SK-MEL-5 (cell line): ENCODE results near the gene ANAPC10. TPM values are rescaled to one million over a fixed set of nuclear protein-coding genes. Genes with fewer than 3 reads are reported as not detected.

Source experiments
- DNase-seq: peaks from one replicate; pipeline ENCODE4 v3.0.0-alpha.2; 2016; ENCODE audit warnings: low read depth, low spot score
- in situ Hi-C: cut with HindIII; loops from 2 replicates; pipeline ENCODE4 v1.10.0; 2016; ENCODE audit warnings: low sequenced_read_pairs, high pct_unique_total_duplicates, low pct_unique_long_range_greater_than_20kb
- total RNA-seq: library from RNA; depleted of rRNA; stranded (reverse); fragments of >200 nt; shearing (Covaris generic); gene quantifications from 2 replicates; pipeline ENCODE4 v1.2.3, GENCODE V29; 2014

Gene ANAPC10
- total RNA-seq, 1 experiment from 2014 or later = 18.9 TPM

DNA sequence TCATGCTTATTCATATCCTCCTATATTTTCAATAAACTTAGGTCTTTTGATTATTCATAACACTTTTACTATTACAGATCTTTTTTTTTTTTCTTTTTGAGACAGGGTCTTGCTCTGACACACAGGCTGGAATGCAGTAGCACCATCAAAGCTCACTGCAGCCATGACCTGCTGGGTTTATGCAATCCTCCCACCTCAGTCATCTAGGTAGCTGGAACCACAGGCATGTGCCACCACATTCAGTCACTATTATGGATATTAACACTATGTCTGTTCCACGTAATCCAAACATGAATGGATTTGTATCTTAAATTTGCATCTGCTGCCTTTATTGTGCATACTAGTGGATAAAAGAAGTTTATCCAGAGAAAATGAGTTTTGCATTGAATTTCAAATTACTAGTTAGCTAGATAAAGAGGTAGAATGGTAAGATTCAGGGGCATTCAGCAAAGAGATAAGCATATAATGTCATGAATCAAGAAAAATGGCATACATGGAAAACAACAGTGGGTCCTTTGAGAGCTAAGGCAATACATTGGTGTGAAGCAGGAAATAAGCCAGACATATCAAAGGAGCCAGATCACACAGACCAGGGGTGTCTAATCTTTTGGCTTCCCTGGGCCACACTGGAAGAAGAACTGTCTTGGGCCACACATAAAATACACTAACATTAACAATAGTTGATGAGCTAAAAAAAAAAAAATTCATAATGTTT, 13.9 kb downstream of the ANAPC10 start:
- in situ Hi-C loops = no loop called here
- no peak for DNase-seq

DNA sequence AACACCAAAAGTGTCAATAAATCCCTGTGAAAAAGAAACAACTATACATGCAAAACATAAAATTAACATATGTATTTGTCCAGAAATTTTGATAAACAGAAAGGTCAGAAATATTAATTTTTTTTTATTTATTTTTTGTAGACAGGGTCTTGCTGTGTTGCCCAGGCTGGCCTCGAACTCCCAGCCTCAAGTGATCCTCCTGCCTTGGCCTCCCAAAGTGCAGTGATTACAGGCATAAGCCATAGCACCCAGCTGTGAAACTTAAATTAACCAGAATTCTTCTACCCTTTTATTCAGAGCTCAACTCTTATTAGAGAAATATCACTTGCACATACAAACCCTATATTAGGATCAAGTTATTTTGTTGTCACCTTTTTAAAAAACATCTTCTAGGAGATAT, 16.2 kb downstream of the ANAPC10 start:
- DNase-seq = no peak
- in situ Hi-C loops = no loop called here

DNA sequence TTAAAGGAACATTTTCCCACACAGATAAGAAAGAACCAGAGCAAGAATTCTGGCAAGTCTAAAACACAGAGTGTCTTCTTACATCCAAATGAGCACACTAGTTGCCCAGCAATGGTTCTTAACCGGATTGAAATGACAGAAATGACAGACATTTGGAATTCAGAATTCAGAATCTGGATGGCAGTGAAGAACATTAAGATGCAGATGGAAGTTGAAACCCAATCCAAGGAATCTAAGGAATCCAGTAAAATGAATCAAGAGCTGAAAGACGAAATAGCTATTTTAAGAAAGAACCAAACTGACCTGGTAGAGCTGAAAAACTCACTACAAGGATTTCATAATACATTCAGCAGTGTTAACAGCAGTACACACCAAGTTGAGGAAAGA, 21.5 kb downstream of the ANAPC10 start:
- DNase-seq = no peak
- in situ Hi-C loops = no loop called here

DNA sequence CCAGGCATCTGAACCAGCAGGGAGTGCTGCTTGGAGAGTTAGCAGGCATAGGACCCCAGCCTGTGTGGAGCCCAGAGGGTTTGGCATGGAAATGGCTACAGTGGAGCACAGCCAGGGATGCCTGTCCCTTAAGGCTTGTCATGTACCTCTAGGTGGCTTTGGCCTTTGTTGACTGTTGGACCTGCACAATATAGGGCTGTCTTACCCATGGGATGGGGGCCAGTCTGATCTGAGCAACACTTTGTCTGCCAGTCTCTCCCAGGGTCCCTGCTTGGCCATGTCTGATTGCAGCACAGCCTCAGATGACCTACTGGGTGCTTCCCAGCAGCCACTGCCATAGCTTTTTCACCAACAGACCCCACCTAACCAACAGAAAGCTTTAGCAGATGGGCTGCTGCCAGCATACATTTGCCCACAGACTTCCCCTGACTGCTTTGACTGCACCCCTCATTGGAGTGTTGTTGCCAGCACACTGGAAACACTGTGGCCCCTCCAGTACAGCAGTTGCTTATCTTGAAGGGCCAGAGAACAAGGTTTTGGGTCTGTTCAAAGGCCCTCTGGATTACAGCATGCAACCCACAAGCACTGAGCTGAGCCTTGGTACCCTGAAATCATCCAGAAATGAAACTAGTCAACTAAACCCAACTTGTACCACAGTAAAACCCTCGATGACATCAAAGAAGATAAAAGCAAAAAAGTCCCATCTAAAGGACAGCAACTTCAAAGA, 22.1 kb downstream of the ANAPC10 start:
- no peak for DNase-seq
- in situ Hi-C loops = no loop called here

DNA sequence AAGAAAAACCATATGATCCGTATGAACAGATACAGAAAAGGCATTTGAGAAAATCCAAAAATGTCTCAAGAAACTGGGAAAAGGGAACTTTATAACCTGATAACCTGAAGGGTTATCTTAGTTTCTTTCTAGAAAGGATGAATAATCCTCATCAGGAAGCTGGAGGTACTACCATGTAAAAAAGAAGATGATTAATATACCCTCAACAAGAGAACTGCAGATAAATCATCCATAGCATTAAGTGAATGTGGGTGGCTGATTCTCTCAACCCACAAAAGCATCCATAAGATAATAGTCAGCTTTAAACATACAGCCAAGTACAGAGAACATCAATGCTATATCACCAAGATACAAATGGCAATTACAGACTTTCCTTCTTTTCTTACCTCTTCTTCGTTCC, 26.4 kb downstream of the ANAPC10 start:
- in situ Hi-C loops = no loop called here
- DNase-seq = no peak

DNA sequence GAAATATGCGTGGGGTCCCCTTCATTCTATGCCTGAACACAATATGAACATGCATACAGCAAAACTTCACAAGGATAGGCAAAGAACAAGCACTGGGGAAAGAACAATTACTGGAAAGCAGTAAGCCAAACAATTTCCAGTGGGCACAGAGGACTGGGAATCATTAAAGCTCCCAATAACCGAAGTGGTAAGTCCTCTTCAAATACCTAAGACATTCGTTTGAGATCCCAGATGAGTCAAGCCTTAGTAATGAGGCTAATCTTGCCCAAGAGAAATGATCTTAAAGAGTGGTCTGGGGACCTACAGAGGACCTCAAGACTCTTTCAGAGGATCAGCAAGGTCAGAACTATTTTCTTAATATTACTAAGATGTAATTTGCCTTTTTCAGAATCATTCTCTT, 28.6 kb downstream of the ANAPC10 start:
- in situ Hi-C loops = no loop called here
- DNase-seq = no peak

DNA sequence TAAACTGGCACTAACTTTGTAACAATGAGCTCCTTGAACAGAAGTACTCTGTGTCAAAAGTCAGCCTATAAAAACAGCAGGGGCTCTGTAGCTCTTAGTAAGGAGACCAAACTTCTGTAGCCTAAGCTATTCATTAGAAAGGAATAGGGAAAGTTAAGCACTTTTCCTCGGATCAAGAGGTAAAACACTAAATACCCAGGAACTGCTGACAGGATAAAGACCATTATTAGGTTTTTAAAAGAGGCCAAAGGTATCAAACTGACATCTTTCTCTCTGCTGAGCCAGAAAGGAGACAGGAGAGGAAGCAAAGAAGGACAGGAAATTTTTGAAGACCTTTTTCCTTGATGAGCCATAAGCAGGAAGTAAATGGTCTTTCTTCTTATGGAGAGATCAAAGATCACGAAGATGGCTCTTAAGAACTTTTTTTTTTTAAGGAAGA, 31.9 kb downstream of the ANAPC10 start:
- DNase-seq = peak; percentile 72
- in situ Hi-C loops = no loop called here

DNA sequence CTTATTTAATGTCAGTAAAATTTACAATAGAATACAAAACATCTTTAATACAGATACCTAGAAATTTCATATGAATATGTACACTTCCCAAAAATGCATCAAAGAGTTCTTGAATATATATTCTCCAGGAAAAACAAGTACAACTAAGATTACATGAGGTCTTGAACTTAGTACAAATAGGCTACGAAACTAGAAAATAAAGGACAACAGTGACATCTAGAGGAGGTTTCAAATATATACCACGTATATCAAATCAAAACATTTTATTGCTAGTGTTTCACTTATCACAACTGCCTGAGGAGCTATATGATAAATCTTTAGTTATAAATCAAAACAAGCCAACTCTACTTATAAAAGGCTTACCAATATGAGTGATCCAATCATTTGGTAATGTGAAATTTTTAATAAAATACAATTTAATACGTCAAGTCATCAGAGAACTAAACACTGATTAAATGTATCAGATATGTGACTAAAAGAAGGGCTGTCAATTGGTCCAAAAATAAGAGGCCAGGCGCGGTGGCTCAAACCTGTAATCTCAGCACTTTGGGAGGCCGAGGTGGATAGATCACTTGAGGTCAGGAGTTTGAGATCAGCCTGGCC, 36.6 kb downstream of the ANAPC10 start:
- DNase-seq = peak; percentile 61
- in situ Hi-C loops = no loop called here

DNA sequence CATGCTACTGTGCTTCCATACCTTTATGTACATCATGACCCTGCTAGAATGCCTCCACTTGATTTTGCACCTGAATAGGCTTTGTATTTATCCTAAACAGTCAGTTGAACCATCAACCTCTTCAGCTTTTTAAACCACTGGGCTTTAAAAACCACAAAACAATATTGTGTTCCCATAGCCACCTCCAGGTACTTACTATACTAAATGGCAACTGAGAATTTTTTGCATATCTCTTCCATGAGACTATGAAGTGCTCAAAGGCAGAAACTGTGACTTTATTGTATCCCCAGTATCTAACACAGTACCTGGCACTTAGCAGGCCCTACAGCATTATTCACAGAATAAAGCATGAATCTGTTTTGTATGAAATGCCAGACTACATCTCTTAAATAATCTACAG, 39.7 kb downstream of the ANAPC10 start:
- no peak for DNase-seq
- in situ Hi-C loops = no loop called here

DNA sequence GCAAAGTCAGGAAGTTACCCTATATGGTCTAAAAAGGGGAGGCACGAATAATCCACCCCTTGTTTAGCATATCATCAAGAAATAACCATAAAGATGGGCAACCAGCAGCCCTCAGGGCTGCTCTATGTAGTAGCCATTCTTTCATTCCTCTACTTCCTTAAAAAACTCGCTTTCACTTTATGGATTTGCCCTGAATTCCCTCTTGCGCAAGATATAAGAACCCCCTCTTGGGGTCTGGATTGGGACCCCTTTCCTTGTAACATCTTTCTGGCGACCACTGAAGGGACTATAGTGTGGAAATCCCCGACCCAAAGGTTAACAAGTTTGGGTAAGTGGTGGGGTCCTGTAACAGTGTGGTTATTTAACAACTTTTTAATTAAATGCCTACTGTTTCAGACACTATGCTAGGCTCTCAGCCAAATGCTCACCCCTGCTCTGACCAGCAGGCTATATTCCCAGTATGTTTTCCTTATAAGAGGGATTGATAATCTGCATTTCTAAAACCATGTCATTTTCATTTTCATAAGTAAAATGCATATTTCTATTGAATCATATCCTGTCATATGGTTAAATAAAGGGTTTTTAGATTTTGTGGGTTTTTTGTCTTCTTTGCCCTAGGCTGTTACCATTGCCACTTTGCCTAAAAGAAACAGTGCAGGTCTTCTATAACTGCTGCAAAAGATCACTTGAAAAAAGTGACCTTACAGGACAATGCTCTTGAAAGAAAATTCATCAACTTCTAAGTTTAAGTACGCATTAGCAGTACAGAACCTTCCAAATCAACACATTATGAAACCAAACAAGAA, 41.5 kb downstream of the ANAPC10 start:
- DNase-seq = peak; percentile 4
- in situ Hi-C loops = no loop called here

DNA sequence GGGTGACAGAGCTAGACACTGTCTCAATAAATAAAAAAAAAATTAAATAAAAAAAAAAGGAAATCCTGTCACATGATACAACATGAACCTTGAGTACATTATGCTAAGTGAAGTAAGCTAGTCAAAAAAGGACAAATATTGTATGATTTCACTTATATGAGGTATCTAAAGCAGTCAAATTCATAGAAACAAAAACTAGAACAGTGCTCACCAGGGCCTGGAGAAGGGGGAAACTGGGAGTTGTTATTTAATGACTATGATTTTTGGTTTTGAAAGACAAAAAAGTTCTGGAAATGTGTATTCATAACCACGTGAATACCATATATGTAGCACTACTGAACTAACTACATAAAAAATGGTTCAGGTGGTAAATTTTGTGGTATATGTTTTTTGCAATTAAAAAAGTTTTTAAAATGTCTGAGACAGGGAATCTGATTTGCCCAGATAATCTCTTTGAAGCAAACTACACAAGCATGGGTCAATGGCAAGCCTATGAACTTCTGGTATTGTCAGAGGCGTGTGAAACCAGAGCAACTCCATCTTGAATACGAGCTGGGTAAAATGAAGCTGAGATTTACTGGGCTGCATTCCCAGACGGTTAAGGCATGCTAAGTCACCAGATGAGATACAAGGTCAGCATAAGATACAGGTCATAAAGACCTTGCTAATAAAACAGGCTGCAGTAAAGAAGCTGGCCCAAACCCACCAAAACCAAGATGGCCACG, 42.3 kb downstream of the ANAPC10 start:
- in situ Hi-C loops = no loop called here
- no peak for DNase-seq

DNA sequence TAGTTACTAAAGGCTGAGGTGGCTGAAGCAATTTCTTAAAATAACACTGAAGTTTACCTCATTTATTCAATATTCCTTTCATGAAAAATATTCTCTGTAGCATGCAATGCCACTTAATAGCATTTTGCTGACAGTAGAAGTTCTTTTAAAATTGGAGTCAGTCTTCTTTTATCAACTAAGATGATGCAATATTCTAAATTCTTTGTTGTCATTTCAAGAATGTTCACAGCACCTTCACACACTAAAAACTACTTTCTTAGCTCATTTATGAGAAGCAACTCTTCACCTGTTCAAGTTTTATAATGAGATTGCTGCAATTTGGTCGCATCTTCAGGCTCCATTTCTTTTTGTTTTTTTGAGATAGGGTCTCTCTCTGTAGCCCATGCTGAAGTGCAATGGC, 48.8 kb downstream of the ANAPC10 start:
- DNase-seq = no peak
- in situ Hi-C loops = no loop called here

DNA sequence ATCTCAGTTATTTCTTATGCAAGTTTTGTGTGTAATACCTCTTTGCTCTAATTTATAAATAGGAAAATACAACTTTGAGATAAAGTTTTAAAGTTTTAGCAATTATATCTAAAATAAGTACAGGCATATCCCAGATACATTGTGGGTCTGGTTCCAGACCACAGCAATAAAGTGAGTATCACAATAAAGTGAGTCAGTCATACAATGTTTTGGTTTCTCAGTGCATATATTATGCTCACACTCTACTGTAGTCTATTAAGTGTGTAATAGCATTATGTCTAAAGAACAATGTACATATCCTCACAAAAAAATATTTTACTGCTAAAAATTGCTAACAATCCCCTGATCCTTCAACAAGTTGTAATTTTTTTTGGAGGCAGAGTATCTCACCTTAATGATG, 49.2 kb downstream of the ANAPC10 start:
- no peak for DNase-seq
- in situ Hi-C loops = no loop called here

DNA sequence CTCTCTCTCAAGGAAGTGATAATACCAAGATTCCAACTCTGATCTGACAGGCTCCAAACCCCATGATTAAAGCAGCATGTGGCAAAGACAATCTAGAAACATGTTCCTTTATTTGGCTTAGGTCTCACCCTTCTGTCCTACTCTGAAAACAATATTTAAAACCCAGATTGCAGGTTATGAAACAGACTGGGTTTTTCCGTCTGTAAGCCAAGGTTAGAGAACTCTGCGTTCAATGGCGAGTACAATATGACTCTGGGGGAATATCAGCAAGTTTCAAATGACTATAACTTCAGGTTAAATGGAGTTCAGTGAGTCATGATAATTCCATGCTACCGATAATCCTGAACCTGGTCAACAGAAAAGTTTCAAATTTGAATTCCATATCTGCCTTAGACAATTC, 50.8 kb downstream of the ANAPC10 start:
- in situ Hi-C loops = no loop called here
- DNase-seq = no peak

DNA sequence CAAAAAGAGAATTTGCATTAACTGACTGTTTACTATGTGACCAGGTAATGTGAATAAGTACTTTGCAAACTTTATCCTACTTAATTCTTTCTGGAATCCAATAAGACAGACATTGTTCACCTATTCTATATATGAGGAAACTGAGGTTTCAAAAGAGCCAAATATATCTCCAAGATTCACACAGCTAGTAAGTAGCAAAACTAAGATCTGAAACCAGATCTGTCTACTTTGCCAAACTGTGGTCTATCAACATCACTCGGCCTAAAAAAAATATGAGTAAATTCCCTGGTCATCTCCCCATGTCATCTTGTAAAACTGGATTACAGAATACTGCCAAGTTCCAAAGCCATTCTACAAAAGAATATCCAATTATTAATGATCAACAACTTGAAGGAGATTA, 52.8 kb downstream of the ANAPC10 start:
- DNase-seq = no peak
- in situ Hi-C loops = no loop called here

DNA sequence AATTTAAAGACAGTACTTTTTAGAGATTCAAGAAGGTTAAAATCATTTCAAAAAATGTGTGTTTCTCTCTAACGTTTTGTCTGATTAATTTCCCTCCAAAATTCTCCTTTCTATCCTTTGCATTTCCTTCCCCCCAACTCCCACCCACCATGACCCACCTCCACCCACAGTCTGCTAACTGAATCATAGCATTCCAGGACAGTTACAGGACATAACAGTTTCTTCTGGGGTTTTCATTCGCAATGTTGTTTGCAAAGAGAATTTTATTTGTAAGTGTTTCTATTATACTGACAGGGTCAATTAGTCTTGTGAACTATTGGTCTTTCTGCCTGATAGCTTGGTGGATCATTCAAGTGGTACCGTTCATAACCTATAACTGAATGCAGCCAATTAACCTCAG, 53.7 kb downstream of the ANAPC10 start:
- in situ Hi-C loops = no loop called here

DNA sequence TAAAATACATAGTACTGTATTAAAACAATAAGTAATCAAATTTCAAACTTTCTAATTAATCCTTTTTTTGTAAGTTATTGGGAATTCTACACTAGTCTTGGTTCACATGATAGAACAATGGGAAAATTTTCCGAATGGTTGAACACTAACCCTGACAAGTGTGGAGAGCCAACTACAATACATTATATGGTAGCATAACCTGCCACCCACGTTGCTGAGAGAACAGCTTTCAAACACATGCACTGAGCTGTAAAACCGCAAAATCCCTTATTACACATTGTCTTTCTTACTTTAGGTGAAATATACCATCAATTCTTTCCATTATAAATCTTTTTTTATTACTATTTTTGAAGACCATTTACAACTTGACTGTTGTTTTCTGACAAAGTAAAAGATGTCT, 54.7 kb downstream of the ANAPC10 start:
- in situ Hi-C loops = no loop called here
- DNase-seq = no peak

More for the DNA sequence above, 53.7 kb downstream of the ANAPC10 start:
- no peak for DNase-seq
